ENCODE results near the gene CDH4. TPM values are rescaled to one million over a fixed set of nuclear protein-coding genes. Genes with fewer than 3 reads are reported as not detected.

The CDH4 gene
- total and polyA plus RNA-seq, 4 experiments from 2014 or later = 0.39 to 1.1 (median 0.41) TPM; not detected in 1

GRCh38 chr20:61823242-61823641 is 571.2 kb downstream of the CDH4 start:
- H3K27me3 ChIP-seq (ENCODE audit: insufficient read depth, low read length) = no peaks in the 10 kb centered on the region
- no peaks in the 10 kb centered on the region for H3K36me3 Mint-ChIP-seq
- H3K27ac ChIP-seq (ENCODE audit: low read depth, low read length) = no peak overlapping the region
- no peaks in the 10 kb centered on the region for H3K9me3 ChIP-seq (ENCODE audit: control insufficient read depth in 1 of 2, low read length in 2 of 2)
- H3K27ac Mint-ChIP-seq = no peak overlapping the region
- DNase-seq = no peak
- peaks cover 0 to 4% of the 10 kb centered on the region in 2 donors for H3K27me3 Mint-ChIP-seq
- H3K4me1 ChIP-seq (ENCODE audit: insufficient read depth, low read length) = no peaks in the 10 kb centered on the region
- H3K4me3 ChIP-seq (ENCODE audit: low read length in 2 of 2) = no peak overlapping the region
- no peaks in the 10 kb centered on the region for H3K4me1 Mint-ChIP-seq
- intact Hi-C loops (cut with micrococcal nuclease) = no loop called here
- ChIA-PET POLR2A (ENCODE audit: partially characterized antibody) (no interaction called here), CTCF (ENCODE audit: partially characterized antibody) (no interaction called here)
- peaks cover 0 to 5% (median 3%) of the 10 kb centered on the region in 8 donors for H3K9me3 Mint-ChIP-seq
- H3K4me3 Mint-ChIP-seq = no peak overlapping the region
- no peaks in the 10 kb centered on the region for H3K36me3 ChIP-seq (ENCODE audit: insufficient read depth, low read length)

DNA sequence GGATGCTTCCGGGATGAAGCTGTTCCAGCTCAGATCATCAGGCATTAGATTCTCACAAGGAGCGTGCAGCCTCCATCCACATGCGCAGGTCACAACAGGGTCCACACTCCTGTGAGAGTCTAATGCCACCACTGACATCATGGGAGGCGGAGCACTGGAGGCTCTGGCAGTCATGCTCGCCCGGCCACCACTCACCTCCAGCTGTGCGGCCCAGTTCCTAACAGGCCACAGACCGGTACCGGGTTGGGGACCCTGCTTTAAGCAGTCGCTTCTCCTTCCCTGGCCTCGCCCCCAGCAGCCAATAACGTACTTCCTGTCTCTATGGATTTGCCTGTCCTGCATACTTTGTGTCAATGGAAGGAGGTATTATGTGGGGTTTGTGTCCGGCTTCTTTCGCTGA is 576.8 kb downstream of the CDH4 start:
- no peak for DNase-seq
- Histone ChIP-seq H3K27ac (ENCODE audit: low read depth, low read length) (no peak overlapping the region), H3K27me3 (ENCODE audit: insufficient read depth, low read length) (no peaks in the 10 kb centered on the region), H3K4me3 (ENCODE audit: low read length in 2 of 2) (no peak overlapping the region), H3K9me3 (ENCODE audit: control insufficient read depth in 1 of 2, low read length in 2 of 2) (no peaks in the 10 kb centered on the region), H3K36me3 (ENCODE audit: insufficient read depth, low read length) (no peaks in the 10 kb centered on the region), H3K4me1 (ENCODE audit: insufficient read depth, low read length) (no peaks in the 10 kb centered on the region)
- Mint-ChIP-seq H3K4me1 (no peaks in the 10 kb centered on the region), H3K27me3 (peaks cover 0 to 3% of the 10 kb centered on the region in 2 donors), H3K9me3 (peaks cover 0 to 3% (median 0%) of the 10 kb centered on the region in 8 donors), H3K36me3 (no peaks in the 10 kb centered on the region), H3K4me3 (no peak overlapping the region), H3K27ac (no peak overlapping the region)
- intact Hi-C loops (cut with micrococcal nuclease) = no loop called here
- POLR2A ChIA-PET (ENCODE audit: partially characterized antibody) = no interaction called here
- CTCF ChIA-PET (ENCODE audit: partially characterized antibody) = no interaction called here

- POLR2A ChIA-PET (ENCODE audit: partially characterized antibody) = no interaction called here
- no peak for DNase-seq
- H3K4me1 ChIP-seq (ENCODE audit: insufficient read depth, low read length) = no peaks in the 10 kb centered on the region
- no peaks in the 10 kb centered on the region for H3K9me3 ChIP-seq (ENCODE audit: control insufficient read depth in 1 of 2, low read length in 2 of 2)
- no peak overlapping the region for H3K27ac Mint-ChIP-seq
- intact Hi-C loops (cut with micrococcal nuclease) = no loop called here
- H3K27ac ChIP-seq (ENCODE audit: low read depth, low read length) = no peak overlapping the region
- H3K27me3 ChIP-seq (ENCODE audit: insufficient read depth, low read length) = no peaks in the 10 kb centered on the region
- H3K4me3 ChIP-seq (ENCODE audit: low read length in 2 of 2) = no peak overlapping the region
- H3K9me3 Mint-ChIP-seq = peaks cover 0 to 3% (median 0%) of the 10 kb centered on the region in 8 donors
- no peaks in the 10 kb centered on the region for H3K4me1 Mint-ChIP-seq
- no peaks in the 10 kb centered on the region for H3K36me3 Mint-ChIP-seq
- H3K4me3 Mint-ChIP-seq = no peak overlapping the region
- H3K36me3 ChIP-seq (ENCODE audit: insufficient read depth, low read length) = no peaks in the 10 kb centered on the region
- CTCF ChIA-PET (ENCODE audit: partially characterized antibody) = no interaction called here
- H3K27me3 Mint-ChIP-seq = peaks cover 0 to 3% of the 10 kb centered on the region in 2 donors
These were observed 577.5 kb downstream of the CDH4 start for GRCh38 chr20:61829526-61829925.

- Histone ChIP-seq H3K9me3 (ENCODE audit: control insufficient read depth in 1 of 2, low read length in 2 of 2) (no peaks in the 10 kb centered on the region), H3K36me3 (ENCODE audit: insufficient read depth, low read length) (no peaks in the 10 kb centered on the region), H3K4me1 (ENCODE audit: insufficient read depth, low read length) (no peaks in the 10 kb centered on the region), H3K27me3 (ENCODE audit: insufficient read depth, low read length) (no peaks in the 10 kb centered on the region), H3K4me3 (ENCODE audit: low read length in 2 of 2) (no peak overlapping the region), H3K27ac (ENCODE audit: low read depth, low read length) (no peak overlapping the region)
- POLR2A ChIA-PET (ENCODE audit: partially characterized antibody) = no interaction called here
- H3K27me3 Mint-ChIP-seq = peaks cover 0 to 3% of the 10 kb centered on the region in 2 donors
- CTCF ChIA-PET (ENCODE audit: partially characterized antibody) = no interaction called here
- no peak for DNase-seq
- H3K4me1 Mint-ChIP-seq = no peaks in the 10 kb centered on the region
- H3K9me3 Mint-ChIP-seq = peaks cover 0 to 3% (median 0%) of the 10 kb centered on the region in 8 donors
- H3K4me3 Mint-ChIP-seq = no peak overlapping the region
- H3K36me3 Mint-ChIP-seq = no peaks in the 10 kb centered on the region
- intact Hi-C loops (cut with micrococcal nuclease) = no loop called here
- no peak overlapping the region for H3K27ac Mint-ChIP-seq
These were observed 578.3 kb downstream of the CDH4 start for GRCh38 chr20:61830241-61830930.

GRCh38 chr20:61830991-61831390 is 578.9 kb downstream of the CDH4 start:
- Mint-ChIP-seq H3K27me3 (peaks cover 0 to 3% of the 10 kb centered on the region in 2 donors), H3K27ac (no peak overlapping the region), H3K4me1 (no peaks in the 10 kb centered on the region), H3K4me3 (no peak overlapping the region), H3K9me3 (peaks cover 0 to 3% (median 0%) of the 10 kb centered on the region in 8 donors), H3K36me3 (no peaks in the 10 kb centered on the region)
- POLR2A ChIA-PET (ENCODE audit: partially characterized antibody) = no interaction called here
- Histone ChIP-seq H3K27me3 (ENCODE audit: insufficient read depth, low read length) (no peaks in the 10 kb centered on the region), H3K4me1 (ENCODE audit: insufficient read depth, low read length) (no peaks in the 10 kb centered on the region), H3K9me3 (ENCODE audit: control insufficient read depth in 1 of 2, low read length in 2 of 2) (no peaks in the 10 kb centered on the region), H3K4me3 (ENCODE audit: low read length in 2 of 2) (no peak overlapping the region), H3K36me3 (ENCODE audit: insufficient read depth, low read length) (no peaks in the 10 kb centered on the region), H3K27ac (ENCODE audit: low read depth, low read length) (no peak overlapping the region)
- intact Hi-C loops (cut with micrococcal nuclease) = no loop called here
- CTCF ChIA-PET (ENCODE audit: partially characterized antibody) = no interaction called here
- no peak for DNase-seq

- no peak overlapping the region for H3K4me3 ChIP-seq (ENCODE audit: low read length in 2 of 2)
These were observed 580.1 kb downstream of the CDH4 start for GRCh38 chr20:61832181-61832580.

GRCh38 chr20:61833807-61834610 is 581.9 kb downstream of the CDH4 start:
- no peaks in the 10 kb centered on the region for H3K4me1 ChIP-seq (ENCODE audit: insufficient read depth, low read length)
- no peaks in the 10 kb centered on the region for H3K36me3 Mint-ChIP-seq
- H3K9me3 ChIP-seq (ENCODE audit: control insufficient read depth in 1 of 2, low read length in 2 of 2) = no peaks in the 10 kb centered on the region
- POLR2A ChIA-PET (ENCODE audit: partially characterized antibody) = no interaction called here
- CTCF ChIA-PET (ENCODE audit: partially characterized antibody) = no interaction called here
- H3K4me1 Mint-ChIP-seq = no peaks in the 10 kb centered on the region
- H3K27me3 Mint-ChIP-seq = peaks cover 0 to 3% of the 10 kb centered on the region in 2 donors
- H3K9me3 Mint-ChIP-seq = peaks cover 0 to 2% (median 0%) of the 10 kb centered on the region in 8 donors
- intact Hi-C loops (cut with micrococcal nuclease) = no loop called here
- no peak overlapping the region for H3K4me3 Mint-ChIP-seq
- DNase-seq = no peak
- no peak overlapping the region for H3K4me3 ChIP-seq (ENCODE audit: low read length in 2 of 2)
- H3K27ac Mint-ChIP-seq = no peak overlapping the region
- H3K36me3 ChIP-seq (ENCODE audit: insufficient read depth, low read length) = no peaks in the 10 kb centered on the region
- H3K27ac ChIP-seq (ENCODE audit: low read depth, low read length) = no peak overlapping the region
- H3K27me3 ChIP-seq (ENCODE audit: insufficient read depth, low read length) = no peaks in the 10 kb centered on the region

More at GRCh38 chr20:61832181-61832580, 580.1 kb downstream of the CDH4 start:
- no peaks in the 10 kb centered on the region for H3K4me1 ChIP-seq (ENCODE audit: insufficient read depth, low read length)
- intact Hi-C loops (cut with micrococcal nuclease) = no loop called here
- Mint-ChIP-seq H3K27me3 (peaks cover 0 to 3% of the 10 kb centered on the region in 2 donors), H3K9me3 (peaks cover 0 to 2% (median 0%) of the 10 kb centered on the region in 8 donors), H3K4me1 (no peaks in the 10 kb centered on the region), H3K36me3 (no peaks in the 10 kb centered on the region), H3K27ac (no peak overlapping the region), H3K4me3 (no peak overlapping the region)
- no peak overlapping the region for H3K27ac ChIP-seq (ENCODE audit: low read depth, low read length)
- ChIA-PET CTCF (ENCODE audit: partially characterized antibody) (no interaction called here), POLR2A (ENCODE audit: partially characterized antibody) (no interaction called here)
- H3K9me3 ChIP-seq (ENCODE audit: control insufficient read depth in 1 of 2, low read length in 2 of 2) = no peaks in the 10 kb centered on the region
- H3K27me3 ChIP-seq (ENCODE audit: insufficient read depth, low read length) = no peaks in the 10 kb centered on the region
- no peak for DNase-seq
- H3K36me3 ChIP-seq (ENCODE audit: insufficient read depth, low read length) = no peaks in the 10 kb centered on the region
